Measurements from ENCODE around the gene SLK. TPM values are rescaled to one million over a fixed set of nuclear protein-coding genes. Genes with fewer than 3 reads are reported as not detected.

SLK gene
- total RNA-seq, 1 experiment from 2014 or later: 71.9 TPM

DNA sequence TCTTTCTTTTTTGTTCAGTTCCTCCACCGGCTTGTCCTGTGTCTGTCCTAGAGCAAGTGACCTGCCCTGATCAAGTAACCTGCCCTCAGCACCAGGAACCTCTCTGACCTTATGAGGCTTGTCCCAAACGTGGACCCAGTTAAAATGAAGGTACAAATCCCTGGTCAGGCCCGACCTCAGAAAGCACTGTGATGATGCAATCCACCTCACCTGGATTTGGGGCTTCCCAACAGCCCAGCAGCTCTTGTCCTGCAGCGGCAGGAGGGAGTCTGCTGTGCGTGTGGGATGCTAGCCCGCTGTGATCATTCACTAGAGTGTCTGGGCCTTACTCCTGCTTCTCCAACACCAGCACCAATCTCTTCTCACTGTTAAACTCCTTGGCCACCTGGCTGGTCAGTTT, 107.6 kb downstream of the SLK start:
- TF ChIP-seq, protein P1, sequence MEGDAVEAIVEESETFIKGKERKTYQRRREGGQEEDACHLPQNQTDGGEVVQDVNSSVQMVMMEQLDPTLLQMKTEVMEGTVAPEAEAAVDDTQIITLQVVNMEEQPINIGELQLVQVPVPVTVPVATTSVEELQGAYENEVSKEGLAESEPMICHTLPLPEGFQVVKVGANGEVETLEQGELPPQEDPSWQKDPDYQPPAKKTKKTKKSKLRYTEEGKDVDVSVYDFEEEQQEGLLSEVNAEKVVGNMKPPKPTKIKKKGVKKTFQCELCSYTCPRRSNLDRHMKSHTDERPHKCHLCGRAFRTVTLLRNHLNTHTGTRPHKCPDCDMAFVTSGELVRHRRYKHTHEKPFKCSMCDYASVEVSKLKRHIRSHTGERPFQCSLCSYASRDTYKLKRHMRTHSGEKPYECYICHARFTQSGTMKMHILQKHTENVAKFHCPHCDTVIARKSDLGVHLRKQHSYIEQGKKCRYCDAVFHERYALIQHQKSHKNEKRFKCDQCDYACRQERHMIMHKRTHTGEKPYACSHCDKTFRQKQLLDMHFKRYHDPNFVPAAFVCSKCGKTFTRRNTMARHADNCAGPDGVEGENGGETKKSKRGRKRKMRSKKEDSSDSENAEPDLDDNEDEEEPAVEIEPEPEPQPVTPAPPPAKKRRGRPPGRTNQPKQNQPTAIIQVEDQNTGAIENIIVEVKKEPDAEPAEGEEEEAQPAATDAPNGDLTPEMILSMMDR (IDR thresholded peaks at IDR 0.05; ENCODE audit: unreplicated experiment): no peak
- intact Hi-C loops (cut with micrococcal nuclease): no loop called here
- DNase-seq (ENCODE audit: unreplicated experiment): no peak
- no TSS peak for BruUV-seq (replicated peaks)
- Mint-ChIP-seq H3K27ac (ENCODE audit: low read depth, unreplicated experiment) (no peak overlapping the region), H3K9me3 (ENCODE audit: unreplicated experiment) (no peaks in the 10 kb centered on the region), H3K4me3 (ENCODE audit: unreplicated experiment) (no peak overlapping the region), H3K4me1 (ENCODE audit: insufficient read depth, unreplicated experiment) (no peaks in the 10 kb centered on the region), H3K27me3 (ENCODE audit: insufficient read depth, unreplicated experiment) (no peaks in the 10 kb centered on the region), H3K36me3 (ENCODE audit: insufficient read depth, unreplicated experiment) (peaks cover 32% of the 10 kb centered on the region)
- POLR2A ChIA-PET: interaction anchor here (1.5 to 31.8 kb wide), 4 partner anchors 7 to 44 kb away, joined by 4 to 1749 read pairs (median 44); partner anchors contain the start of gene SFR1
- CTCF ChIA-PET: interaction anchor here (2.1 kb wide), 1 partner anchor 10 kb away, joined by 6 read pairs; no protein-coding TSS in a partner anchor

DNA sequence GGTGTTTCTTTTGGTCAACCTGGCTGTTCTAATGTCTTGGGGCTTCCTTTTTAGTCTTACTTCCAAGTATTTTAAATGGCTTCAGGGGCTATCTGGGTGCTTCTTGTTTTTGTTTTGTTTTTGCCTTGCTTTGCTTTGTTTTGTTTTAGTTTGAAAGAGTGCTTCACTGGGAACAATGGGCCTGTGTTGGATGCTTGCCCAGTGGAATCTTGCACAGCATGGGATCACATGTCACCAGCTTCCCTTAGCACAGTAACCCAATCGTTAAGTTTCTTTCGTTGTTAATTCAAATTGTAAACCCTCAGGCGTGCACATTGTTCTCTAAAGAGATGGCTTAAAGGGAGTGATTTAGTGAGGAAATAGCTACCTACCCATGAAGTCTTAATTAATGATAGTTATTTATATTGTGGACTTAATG, 109.8 kb downstream of the SLK start:
- Mint-ChIP-seq H3K9me3 (ENCODE audit: unreplicated experiment) (no peaks in the 10 kb centered on the region), H3K4me1 (ENCODE audit: insufficient read depth, unreplicated experiment) (peaks cover 12% of the 10 kb centered on the region), H3K27me3 (ENCODE audit: insufficient read depth, unreplicated experiment) (no peaks in the 10 kb centered on the region), H3K27ac (ENCODE audit: low read depth, unreplicated experiment) (no peak overlapping the region), H3K36me3 (ENCODE audit: insufficient read depth, unreplicated experiment) (peaks cover 10% of the 10 kb centered on the region), H3K4me3 (ENCODE audit: unreplicated experiment) (no peak overlapping the region)
- intact Hi-C loops (cut with micrococcal nuclease): no loop called here
- CTCF ChIA-PET: interaction anchor here (0.5 to 4.0 kb wide), 4 partner anchors 11 to 45 kb away, joined by 3 to 32 read pairs (median 4); partner anchors contain the start of gene SFR1
- POLR2A ChIA-PET: interaction anchor here (0.6 to 31.8 kb wide), 6 partner anchors 10 to 42 kb away, joined by 3 to 1749 read pairs (median 6); partner anchors contain the start of gene SFR1
- TF ChIP-seq, protein P1 (IDR thresholded peaks at IDR 0.05; ENCODE audit: unreplicated experiment): no peak
- no TSS peak for BruUV-seq (replicated peaks)
- peak; percentile 65 for DNase-seq (ENCODE audit: unreplicated experiment)

DNA sequence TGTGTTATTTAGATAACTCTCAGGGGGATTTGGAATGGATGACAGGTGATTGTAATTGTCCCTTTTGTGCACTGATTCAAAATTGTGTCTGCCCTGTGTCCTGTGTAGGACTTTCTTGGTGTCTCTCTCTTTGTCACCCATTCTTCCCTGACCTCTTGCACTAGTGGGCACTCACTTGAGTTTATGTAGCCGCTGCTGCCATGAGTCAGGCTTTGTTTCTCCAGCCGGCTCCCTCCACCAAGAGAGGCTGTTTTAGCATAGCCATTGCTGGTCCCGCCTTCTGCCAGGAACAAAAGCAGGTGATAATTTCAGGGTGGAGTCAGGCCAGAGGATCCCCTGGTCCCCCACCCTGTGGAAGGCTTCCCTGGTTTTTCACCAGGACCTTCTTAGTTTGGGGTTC, 110.3 kb downstream of the SLK start:
- TF ChIP-seq, protein P1 (IDR thresholded peaks at IDR 0.05; ENCODE audit: unreplicated experiment): no peak
- ChIA-PET CTCF (interaction anchor here (1.2 to 4.0 kb wide), 2 partner anchors 15 to 45 kb away, joined by 3 to 32 read pairs; partner anchors contain the start of gene SFR1), POLR2A (interaction anchor here (0.7 to 31.8 kb wide), 8 partner anchors 10 to 189 kb away, joined by 3 to 1749 read pairs (median 4); partner anchors contain the start of gene SFR1)
- DNase-seq (ENCODE audit: unreplicated experiment): no peak
- H3K36me3 Mint-ChIP-seq (ENCODE audit: insufficient read depth, unreplicated experiment): peaks cover 6% of the 10 kb centered on the region
- no TSS peak for BruUV-seq (replicated peaks)
- no peaks in the 10 kb centered on the region for H3K9me3 Mint-ChIP-seq (ENCODE audit: unreplicated experiment)
- no peaks in the 10 kb centered on the region for H3K27me3 Mint-ChIP-seq (ENCODE audit: insufficient read depth, unreplicated experiment)
- no peak overlapping the region for H3K27ac Mint-ChIP-seq (ENCODE audit: low read depth, unreplicated experiment)
- H3K4me3 Mint-ChIP-seq (ENCODE audit: unreplicated experiment): no peak overlapping the region
- H3K4me1 Mint-ChIP-seq (ENCODE audit: insufficient read depth, unreplicated experiment): peaks cover 13% of the 10 kb centered on the region
- intact Hi-C loops (cut with micrococcal nuclease): no loop called here

DNA sequence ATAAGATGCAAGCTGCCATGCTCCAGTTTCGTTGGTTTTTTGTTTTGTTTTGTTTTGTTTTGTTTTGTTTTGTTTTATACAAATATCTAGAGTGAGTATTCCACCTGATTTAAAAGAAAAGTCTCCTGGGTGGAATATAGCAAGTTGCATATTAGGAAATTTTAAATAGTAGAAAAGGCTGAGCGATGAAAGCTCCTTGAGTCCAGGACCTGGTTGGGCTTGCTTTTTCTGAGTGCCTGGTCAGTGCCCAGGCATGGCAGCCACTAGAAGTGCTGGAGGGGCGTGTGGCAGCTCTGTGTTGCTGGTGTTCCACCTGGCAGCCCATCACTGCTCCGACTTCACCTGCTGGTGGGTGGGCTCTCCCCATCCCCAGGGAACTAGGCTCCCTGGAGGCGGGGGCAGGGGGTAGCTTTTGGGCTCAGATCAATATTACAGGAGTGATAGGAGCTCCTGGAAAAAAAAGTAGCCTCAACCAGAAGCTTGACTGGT, 110.8 kb downstream of the SLK start:
- no peak overlapping the region for H3K4me3 Mint-ChIP-seq (ENCODE audit: unreplicated experiment)
- H3K36me3 Mint-ChIP-seq (ENCODE audit: insufficient read depth, unreplicated experiment): peaks cover 3% of the 10 kb centered on the region
- DNase-seq (ENCODE audit: unreplicated experiment): no peak
- no TSS peak for BruUV-seq (replicated peaks)
- TF ChIP-seq, protein P1 (IDR thresholded peaks at IDR 0.05; ENCODE audit: unreplicated experiment): no peak
- no peak overlapping the region for H3K27ac Mint-ChIP-seq (ENCODE audit: low read depth, unreplicated experiment)
- H3K9me3 Mint-ChIP-seq (ENCODE audit: unreplicated experiment): no peaks in the 10 kb centered on the region
- intact Hi-C loops (cut with micrococcal nuclease): no loop called here
- ChIA-PET CTCF (interaction anchor here (0.7 to 4.0 kb wide), 2 partner anchors 25 to 44 kb away, joined by 3 to 32 read pairs; partner anchors contain the start of gene SFR1), POLR2A (interaction anchor here (0.7 to 31.8 kb wide), 9 partner anchors 8 to 190 kb away, joined by 3 to 1749 read pairs (median 4); partner anchors contain the start of gene SFR1)
- H3K27me3 Mint-ChIP-seq (ENCODE audit: insufficient read depth, unreplicated experiment): no peaks in the 10 kb centered on the region
- peaks cover 13% of the 10 kb centered on the region for H3K4me1 Mint-ChIP-seq (ENCODE audit: insufficient read depth, unreplicated experiment)

Small RNAs within 50 kb of the gene (microRNA-seq; reads per million reads assigned to microRNA genes)
- gene MIR936: 0.66 reads per million

Other genes with a start within 250 kb of the SLK start
- gene SH3PXD2A, start 111.6 kb upstream of the SLK start, total RNA-seq (2022): 13.2 and 15.0 TPM in 2 replicates
- 31.8 and 46.7 TPM in 2 replicates for gene STN1, start 49.0 kb upstream of the SLK start, total RNA-seq (2022)
- gene COL17A1, start 118.7 kb downstream of the SLK start, total RNA-seq (2022): 514 and 563 TPM in 2 replicates
- gene SFR1, start 155.0 kb downstream of the SLK start, total RNA-seq (2022): 7.7 and 8.9 TPM in 2 replicates

Data from MCF 10A (cell line).